Neural cell (in vitro differentiated cells): ENCODE results near the gene LYPD6B. TPM values are rescaled to one million over a fixed set of nuclear protein-coding genes. Genes with fewer than 3 reads are reported as not detected.

Source experiments
- H2AFZ ChIP-seq: fragments of 200-600, 300-800 bp; sonication (generic), shearing (Covaris generic); 2 replicates; pipeline ENCODE4 v1.6.0; 2014; ENCODE audit warnings: low read depth, mild to moderate bottlenecking, antibody characterized with exemption, low read length, moderate library complexity
- H3F3A ChIP-seq: fragments of 200-600 bp; shearing (Covaris generic); 2 replicates; pipeline ENCODE4 v1.6.1; 2016; ENCODE audit warnings: mild to moderate bottlenecking, moderate library complexity, mixed read lengths, antibody characterized with exemption, low read length; ENCODE audit not compliant: insufficient read depth, poor library complexity, severe bottlenecking
- H3K27ac ChIP-seq: fragments of 200-600, 300-800 bp; sonication (generic), shearing (Covaris generic); 2 replicates; pipeline ENCODE4 v1.5.1; 2014; ENCODE audit warnings: mild to moderate bottlenecking, low read length, moderate library complexity
- H3K27me3 ChIP-seq: fragments of 300-800, 200-600 bp; sonication (generic), shearing (Covaris generic); 2 replicates; pipeline ENCODE4 v1.6.0; 2014; ENCODE audit warnings: mild to moderate bottlenecking, low read depth, low read length, moderate library complexity; ENCODE audit not compliant: insufficient read depth
- H3K36me3 ChIP-seq: fragments of 300-800, 200-600 bp; sonication (generic), shearing (Covaris generic); 2 replicates; pipeline ENCODE4 v1.5.1; 2014; ENCODE audit warnings: mild to moderate bottlenecking, antibody characterized with exemption, low read length, moderate library complexity; ENCODE audit not compliant: insufficient read depth
- H3K4me2 ChIP-seq: fragments of 300-800, 200-600 bp; sonication (generic), shearing (Covaris generic); 2 replicates; pipeline ENCODE4 v1.6.0; 2014; ENCODE audit warnings: mild to moderate bottlenecking, low read length
- H3K4me3 ChIP-seq: fragments of 300-800, 200-600 bp; sonication (generic), shearing (Covaris generic); 2 replicates; pipeline ENCODE4 v1.5.1; 2014; ENCODE audit warnings: mild to moderate bottlenecking, low read length, moderate library complexity
- H3K79me2 ChIP-seq: fragments of 200-600 bp; shearing (Covaris generic); replicated peaks from 2 replicates; pipeline ENCODE4 v1.6.0; 2014; ENCODE audit warnings: mild to moderate bottlenecking, low read length, moderate library complexity; ENCODE audit not compliant: insufficient read depth
- H3K9ac ChIP-seq: fragments of 300-800, 200-600 bp; sonication (generic), shearing (Covaris generic); 2 replicates; pipeline ENCODE4 v1.6.1; 2016; ENCODE audit warnings: mild to moderate bottlenecking, low read length, mixed read lengths
- H3K9me2 ChIP-seq: fragments of 200-600 bp; shearing (Covaris generic); 2 replicates; pipeline ENCODE4 v1.6.1; 2016; ENCODE audit warnings: mild to moderate bottlenecking, low read length, mixed read lengths; ENCODE audit not compliant: insufficient read depth
- H3K9me3 ChIP-seq: fragments of 200-600, 300-800 bp; sonication (generic), shearing (Covaris generic); 2 replicates; pipeline ENCODE4 v1.6.1; 2016; ENCODE audit warnings: mild to moderate bottlenecking, mixed run types, low read length, moderate library complexity, mixed read lengths
- H4K20me1 ChIP-seq: fragments of 200-600 bp; shearing (Covaris generic); 2 replicates; pipeline ENCODE4 v1.6.1; 2016; ENCODE audit warnings: mild to moderate bottlenecking, mixed run types; ENCODE audit not compliant: insufficient read depth
- EP300 ChIP-seq: fragments of 450-650 bp; conservative IDR thresholded peaks from 2 replicates; pipeline ENCODE4 v1.6.1; 2014; ENCODE audit warnings: antibody characterized with exemption, mild to moderate bottlenecking, moderate library complexity; ENCODE audit not compliant: poor library complexity, severe bottlenecking
- EZH2 ChIP-seq: fragments of 200-600, 300-800 bp; shearing (Covaris generic), sonication (generic); IDR thresholded peaks from 2 replicates; pipeline ENCODE4 v1.6.1; 2014; ENCODE audit warnings: antibody characterized with exemption, low read length, borderline replicate concordance, mild to moderate bottlenecking; ENCODE audit not compliant: insufficient read depth, poor library complexity, severe bottlenecking
- MXI1 ChIP-seq: fragments of 450-650 bp; conservative IDR thresholded peaks from 2 replicates; pipeline ENCODE4 v1.6.1; 2014; ENCODE audit warnings: antibody characterized with exemption, mild to moderate bottlenecking; ENCODE audit not compliant: poor library complexity, severe bottlenecking
- POLR2AphosphoS5 ChIP-seq: IDR thresholded peaks from 2 replicates; pipeline ENCODE4 v1.6.1; 2012
- RAD21 ChIP-seq: fragments of 450-650 bp; conservative IDR thresholded peaks from 2 replicates; pipeline ENCODE4 v1.6.1; 2014; ENCODE audit warnings: antibody characterized with exemption, mild to moderate bottlenecking, moderate library complexity
- SMC3 ChIP-seq: fragments of 450-650 bp; conservative IDR thresholded peaks from 2 replicates; pipeline ENCODE4 v1.6.1; 2014; ENCODE audit warnings: antibody characterized with exemption, mild to moderate bottlenecking, moderate library complexity; ENCODE audit not compliant: poor library complexity
- TAF1 ChIP-seq: IDR thresholded peaks from 2 replicates; pipeline ENCODE4 v1.6.1; 2012; ENCODE audit warnings: low read depth
- polyA plus RNA-seq: library from polyadenylated mRNA; depleted of rRNA; stranded (reverse); fragments of >200 nt; gene quantifications from 2 replicates; pipeline ENCODE4 v1.2.3, GENCODE V29; 2014
- TF ChIP-seq, protein P1 (sequence below): fragments of 450-650 bp; IDR thresholded peaks from 2 replicates; pipeline ENCODE4 v1.5.1; 2014; ENCODE audit warnings: antibody characterized with exemption, mild to moderate bottlenecking, moderate library complexity; ENCODE audit not compliant: poor library complexity, severe bottlenecking
- TF ChIP-seq, protein P2 (sequence below): IDR thresholded peaks from 2 replicates; pipeline ENCODE4 v1.6.1; 2012; ENCODE audit warnings: borderline replicate concordance

The LYPD6B gene
- polyA plus RNA-seq, 1 donor from 2014 or later, result 0.68 TPM

DNA sequence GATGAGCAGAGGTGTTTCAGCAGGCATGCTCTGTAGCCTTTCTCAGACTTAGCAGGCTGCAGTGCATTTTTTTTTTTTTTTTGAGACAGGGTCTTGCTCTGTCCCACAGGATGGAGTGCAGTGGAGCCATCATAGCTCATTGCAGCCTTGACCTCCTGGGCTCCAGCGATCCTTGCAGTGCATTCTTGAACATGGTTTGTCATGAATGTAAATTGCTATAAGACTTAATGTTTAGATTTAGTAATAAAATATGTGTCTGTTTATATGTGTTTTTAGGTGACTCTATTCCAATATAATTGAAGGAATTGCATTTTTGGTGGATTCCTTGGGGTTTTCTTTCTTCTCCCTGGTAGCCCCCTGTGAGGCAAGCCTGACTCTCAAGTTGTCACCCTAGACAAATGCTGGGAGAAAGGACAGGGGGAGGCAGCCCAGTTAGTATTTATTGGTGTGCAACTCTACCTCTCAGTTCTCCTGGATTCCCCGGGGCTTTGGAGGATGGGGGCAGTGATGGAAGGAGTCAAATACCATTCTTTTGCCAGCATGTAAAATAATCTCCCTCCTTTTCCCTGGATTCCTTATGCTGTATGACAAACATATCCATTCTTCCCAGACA is 22.7 kb downstream of the LYPD6B start:
- H3K79me2 ChIP-seq, result no peaks in the 10 kb centered on the region
- no peak overlapping the region for H3K4me3 ChIP-seq
- no peak overlapping the region for H3K27ac ChIP-seq
- no peaks in the 10 kb centered on the region for H3F3A ChIP-seq
- H2AFZ ChIP-seq, result no peak overlapping the region
- TF ChIP-seq POLR2AphosphoS5 (no peak), RAD21 (no peak), EZH2 (no peak), EP300 (no peak), SMC3 (no peak), TAF1 (no peak), MXI1 (no peak)
- TF ChIP-seq, protein P1, sequence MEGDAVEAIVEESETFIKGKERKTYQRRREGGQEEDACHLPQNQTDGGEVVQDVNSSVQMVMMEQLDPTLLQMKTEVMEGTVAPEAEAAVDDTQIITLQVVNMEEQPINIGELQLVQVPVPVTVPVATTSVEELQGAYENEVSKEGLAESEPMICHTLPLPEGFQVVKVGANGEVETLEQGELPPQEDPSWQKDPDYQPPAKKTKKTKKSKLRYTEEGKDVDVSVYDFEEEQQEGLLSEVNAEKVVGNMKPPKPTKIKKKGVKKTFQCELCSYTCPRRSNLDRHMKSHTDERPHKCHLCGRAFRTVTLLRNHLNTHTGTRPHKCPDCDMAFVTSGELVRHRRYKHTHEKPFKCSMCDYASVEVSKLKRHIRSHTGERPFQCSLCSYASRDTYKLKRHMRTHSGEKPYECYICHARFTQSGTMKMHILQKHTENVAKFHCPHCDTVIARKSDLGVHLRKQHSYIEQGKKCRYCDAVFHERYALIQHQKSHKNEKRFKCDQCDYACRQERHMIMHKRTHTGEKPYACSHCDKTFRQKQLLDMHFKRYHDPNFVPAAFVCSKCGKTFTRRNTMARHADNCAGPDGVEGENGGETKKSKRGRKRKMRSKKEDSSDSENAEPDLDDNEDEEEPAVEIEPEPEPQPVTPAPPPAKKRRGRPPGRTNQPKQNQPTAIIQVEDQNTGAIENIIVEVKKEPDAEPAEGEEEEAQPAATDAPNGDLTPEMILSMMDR, result no peak
- TF ChIP-seq, protein P2, sequence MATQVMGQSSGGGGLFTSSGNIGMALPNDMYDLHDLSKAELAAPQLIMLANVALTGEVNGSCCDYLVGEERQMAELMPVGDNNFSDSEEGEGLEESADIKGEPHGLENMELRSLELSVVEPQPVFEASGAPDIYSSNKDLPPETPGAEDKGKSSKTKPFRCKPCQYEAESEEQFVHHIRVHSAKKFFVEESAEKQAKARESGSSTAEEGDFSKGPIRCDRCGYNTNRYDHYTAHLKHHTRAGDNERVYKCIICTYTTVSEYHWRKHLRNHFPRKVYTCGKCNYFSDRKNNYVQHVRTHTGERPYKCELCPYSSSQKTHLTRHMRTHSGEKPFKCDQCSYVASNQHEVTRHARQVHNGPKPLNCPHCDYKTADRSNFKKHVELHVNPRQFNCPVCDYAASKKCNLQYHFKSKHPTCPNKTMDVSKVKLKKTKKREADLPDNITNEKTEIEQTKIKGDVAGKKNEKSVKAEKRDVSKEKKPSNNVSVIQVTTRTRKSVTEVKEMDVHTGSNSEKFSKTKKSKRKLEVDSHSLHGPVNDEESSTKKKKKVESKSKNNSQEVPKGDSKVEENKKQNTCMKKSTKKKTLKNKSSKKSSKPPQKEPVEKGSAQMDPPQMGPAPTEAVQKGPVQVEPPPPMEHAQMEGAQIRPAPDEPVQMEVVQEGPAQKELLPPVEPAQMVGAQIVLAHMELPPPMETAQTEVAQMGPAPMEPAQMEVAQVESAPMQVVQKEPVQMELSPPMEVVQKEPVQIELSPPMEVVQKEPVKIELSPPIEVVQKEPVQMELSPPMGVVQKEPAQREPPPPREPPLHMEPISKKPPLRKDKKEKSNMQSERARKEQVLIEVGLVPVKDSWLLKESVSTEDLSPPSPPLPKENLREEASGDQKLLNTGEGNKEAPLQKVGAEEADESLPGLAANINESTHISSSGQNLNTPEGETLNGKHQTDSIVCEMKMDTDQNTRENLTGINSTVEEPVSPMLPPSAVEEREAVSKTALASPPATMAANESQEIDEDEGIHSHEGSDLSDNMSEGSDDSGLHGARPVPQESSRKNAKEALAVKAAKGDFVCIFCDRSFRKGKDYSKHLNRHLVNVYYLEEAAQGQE, result no peak
- no peak overlapping the region for H3K9ac ChIP-seq
- H3K36me3 ChIP-seq, result no peaks in the 10 kb centered on the region
- H3K27me3 ChIP-seq, result no peaks in the 10 kb centered on the region
- H3K9me2 ChIP-seq, result no peaks in the 10 kb centered on the region
- no peaks in the 10 kb centered on the region for H4K20me1 ChIP-seq
- H3K4me2 ChIP-seq, result no peak overlapping the region
- no peaks in the 10 kb centered on the region for H3K9me3 ChIP-seq

DNA sequence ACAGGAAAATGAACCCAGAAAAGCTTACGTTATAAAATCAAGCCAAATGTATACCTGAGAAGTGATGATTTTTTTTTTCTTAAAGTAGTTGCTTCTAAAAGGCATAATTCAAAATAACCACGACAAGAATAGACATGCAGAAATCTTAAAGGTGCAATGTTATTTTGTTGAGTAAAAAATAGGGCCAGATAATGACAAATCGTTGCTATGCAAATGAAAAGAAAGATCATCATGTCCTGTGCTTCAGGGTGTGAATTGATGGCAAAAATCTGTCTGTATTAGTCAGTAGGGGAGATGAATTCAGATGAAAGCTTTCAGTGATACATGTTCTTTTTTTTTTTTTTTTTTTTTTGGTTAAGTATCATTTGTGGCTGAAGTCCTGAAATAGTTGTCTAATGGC is 24.0 kb downstream of the LYPD6B start:
- no peak overlapping the region for H3K4me2 ChIP-seq
- no peak overlapping the region for H3K9ac ChIP-seq
- H2AFZ ChIP-seq, result no peak overlapping the region
- no peaks in the 10 kb centered on the region for H4K20me1 ChIP-seq
- H3K79me2 ChIP-seq, result no peaks in the 10 kb centered on the region
- H3K36me3 ChIP-seq, result no peaks in the 10 kb centered on the region
- H3K9me2 ChIP-seq, result no peaks in the 10 kb centered on the region
- TF ChIP-seq SMC3 (no peak), EP300 (no peak), POLR2AphosphoS5 (no peak), RAD21 (no peak), MXI1 (no peak)
- TF ChIP-seq, protein P1, result no peak
- TF ChIP-seq, protein P2, result no peak
- no peaks in the 10 kb centered on the region for H3K27me3 ChIP-seq
- H3K27ac ChIP-seq, result no peak overlapping the region
- no peak overlapping the region for H3K4me3 ChIP-seq
- no peaks in the 10 kb centered on the region for H3F3A ChIP-seq
- no peaks in the 10 kb centered on the region for H3K9me3 ChIP-seq
